ENCODE measurements around the gene CHAC2. TPM values are rescaled to one million over a fixed set of nuclear protein-coding genes. Genes with fewer than 3 reads are reported as not detected.

Gene CHAC2
- total and polyA plus RNA-seq, 9 of the 15 experiments (the other 6 are each of a cell fraction or from before 2014, with no cell fraction given): 9.8 to 35.6 (median 18.2) TPM

- TF ChIP-seq, protein P1, sequence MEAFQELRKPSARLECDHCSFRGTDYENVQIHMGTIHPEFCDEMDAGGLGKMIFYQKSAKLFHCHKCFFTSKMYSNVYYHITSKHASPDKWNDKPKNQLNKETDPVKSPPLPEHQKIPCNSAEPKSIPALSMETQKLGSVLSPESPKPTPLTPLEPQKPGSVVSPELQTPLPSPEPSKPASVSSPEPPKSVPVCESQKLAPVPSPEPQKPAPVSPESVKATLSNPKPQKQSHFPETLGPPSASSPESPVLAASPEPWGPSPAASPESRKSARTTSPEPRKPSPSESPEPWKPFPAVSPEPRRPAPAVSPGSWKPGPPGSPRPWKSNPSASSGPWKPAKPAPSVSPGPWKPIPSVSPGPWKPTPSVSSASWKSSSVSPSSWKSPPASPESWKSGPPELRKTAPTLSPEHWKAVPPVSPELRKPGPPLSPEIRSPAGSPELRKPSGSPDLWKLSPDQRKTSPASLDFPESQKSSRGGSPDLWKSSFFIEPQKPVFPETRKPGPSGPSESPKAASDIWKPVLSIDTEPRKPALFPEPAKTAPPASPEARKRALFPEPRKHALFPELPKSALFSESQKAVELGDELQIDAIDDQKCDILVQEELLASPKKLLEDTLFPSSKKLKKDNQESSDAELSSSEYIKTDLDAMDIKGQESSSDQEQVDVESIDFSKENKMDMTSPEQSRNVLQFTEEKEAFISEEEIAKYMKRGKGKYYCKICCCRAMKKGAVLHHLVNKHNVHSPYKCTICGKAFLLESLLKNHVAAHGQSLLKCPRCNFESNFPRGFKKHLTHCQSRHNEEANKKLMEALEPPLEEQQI (IDR thresholded peaks at IDR 0.05): no peak
- TF ChIP-seq RBM34 (IDR thresholded peaks at IDR 0.05; ENCODE audit: borderline replicate concordance, insufficient read depth, low read length) (no peak), NR0B1 (IDR thresholded peaks at IDR 0.05; ENCODE audit: partially characterized antibody) (no peak), MAFK (IDR thresholded peaks at IDR 0.05; ENCODE audit: low read length) (no peak), GTF3C2 (IDR thresholded peaks at IDR 0.05; ENCODE audit: borderline replicate concordance, extremely low read depth, insufficient read length) (no peak), RBM17 (IDR thresholded peaks at IDR 0.05; ENCODE audit: borderline replicate concordance, low read depth, low read length) (no peak), ZNF146 (CRISPR knock-in tag; IDR thresholded peaks at IDR 0.05; ENCODE audit: unreplicated experiment) (no peak), ESRRA (IDR thresholded peaks at IDR 0.05; ENCODE audit: borderline replicate concordance, low read depth) (peak; percentile 37; the same call in 1 of the 2 replicates), SRF (CRISPR knock-in tag; IDR thresholded peaks at IDR 0.05) (no peak; a peak in 1 of 4 replicates), NCOA4 (IDR thresholded peaks at IDR 0.05; ENCODE audit: partially characterized antibody) (no peak), TAF15 (IDR thresholded peaks at IDR 0.05; ENCODE audit: low read depth, low read length) (no peak)
- TF ChIP-seq, protein P2, sequence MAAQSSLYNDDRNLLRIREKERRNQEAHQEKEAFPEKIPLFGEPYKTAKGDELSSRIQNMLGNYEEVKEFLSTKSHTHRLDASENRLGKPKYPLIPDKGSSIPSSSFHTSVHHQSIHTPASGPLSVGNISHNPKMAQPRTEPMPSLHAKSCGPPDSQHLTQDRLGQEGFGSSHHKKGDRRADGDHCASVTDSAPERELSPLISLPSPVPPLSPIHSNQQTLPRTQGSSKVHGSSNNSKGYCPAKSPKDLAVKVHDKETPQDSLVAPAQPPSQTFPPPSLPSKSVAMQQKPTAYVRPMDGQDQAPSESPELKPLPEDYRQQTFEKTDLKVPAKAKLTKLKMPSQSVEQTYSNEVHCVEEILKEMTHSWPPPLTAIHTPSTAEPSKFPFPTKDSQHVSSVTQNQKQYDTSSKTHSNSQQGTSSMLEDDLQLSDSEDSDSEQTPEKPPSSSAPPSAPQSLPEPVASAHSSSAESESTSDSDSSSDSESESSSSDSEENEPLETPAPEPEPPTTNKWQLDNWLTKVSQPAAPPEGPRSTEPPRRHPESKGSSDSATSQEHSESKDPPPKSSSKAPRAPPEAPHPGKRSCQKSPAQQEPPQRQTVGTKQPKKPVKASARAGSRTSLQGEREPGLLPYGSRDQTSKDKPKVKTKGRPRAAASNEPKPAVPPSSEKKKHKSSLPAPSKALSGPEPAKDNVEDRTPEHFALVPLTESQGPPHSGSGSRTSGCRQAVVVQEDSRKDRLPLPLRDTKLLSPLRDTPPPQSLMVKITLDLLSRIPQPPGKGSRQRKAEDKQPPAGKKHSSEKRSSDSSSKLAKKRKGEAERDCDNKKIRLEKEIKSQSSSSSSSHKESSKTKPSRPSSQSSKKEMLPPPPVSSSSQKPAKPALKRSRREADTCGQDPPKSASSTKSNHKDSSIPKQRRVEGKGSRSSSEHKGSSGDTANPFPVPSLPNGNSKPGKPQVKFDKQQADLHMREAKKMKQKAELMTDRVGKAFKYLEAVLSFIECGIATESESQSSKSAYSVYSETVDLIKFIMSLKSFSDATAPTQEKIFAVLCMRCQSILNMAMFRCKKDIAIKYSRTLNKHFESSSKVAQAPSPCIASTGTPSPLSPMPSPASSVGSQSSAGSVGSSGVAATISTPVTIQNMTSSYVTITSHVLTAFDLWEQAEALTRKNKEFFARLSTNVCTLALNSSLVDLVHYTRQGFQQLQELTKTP (IDR thresholded peaks at IDR 0.05; ENCODE audit: low read depth in 1 of 2, partially characterized antibody in 2 of 2): no peak
Measured at GRCh38 chr2:53786705-53787613, 19.4 kb downstream of the CHAC2 start, which contains the start of the genes ASB3 and ERLEC1 (continued).

Data from K562 (cell line).